Measurements from ENCODE around the gene HAVCR2. TPM values are rescaled to one million over a fixed set of nuclear protein-coding genes. Genes with fewer than 3 reads are reported as not detected.

HAVCR2 gene
- total and polyA plus RNA-seq, 3 donors from 2014 or later = 3.1 to 3.6 (median 3.2) TPM

DNA sequence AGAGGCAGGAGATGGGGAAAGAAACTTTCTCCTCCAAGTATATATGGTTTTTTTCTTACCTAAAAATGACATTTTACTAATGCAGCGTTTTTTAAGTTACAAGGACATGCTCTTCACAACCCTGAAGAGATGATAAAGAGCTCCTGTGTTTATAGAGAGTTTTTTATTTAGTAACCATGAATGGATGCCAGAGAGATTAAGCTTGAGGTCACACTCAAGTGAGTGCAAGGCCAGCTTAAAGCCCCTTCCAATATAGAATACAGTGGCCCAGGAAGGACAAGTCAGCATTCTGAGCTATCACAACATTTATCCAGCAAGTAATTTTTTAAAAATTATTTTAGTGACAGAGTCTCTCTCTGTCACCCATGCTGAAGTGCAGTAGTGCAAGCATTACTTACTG is 6.7 kb upstream of the HAVCR2 start:
- no peak for TF ChIP-seq POLR2A (IDR thresholded peaks at IDR 0.05)
- TF ChIP-seq, protein P1, sequence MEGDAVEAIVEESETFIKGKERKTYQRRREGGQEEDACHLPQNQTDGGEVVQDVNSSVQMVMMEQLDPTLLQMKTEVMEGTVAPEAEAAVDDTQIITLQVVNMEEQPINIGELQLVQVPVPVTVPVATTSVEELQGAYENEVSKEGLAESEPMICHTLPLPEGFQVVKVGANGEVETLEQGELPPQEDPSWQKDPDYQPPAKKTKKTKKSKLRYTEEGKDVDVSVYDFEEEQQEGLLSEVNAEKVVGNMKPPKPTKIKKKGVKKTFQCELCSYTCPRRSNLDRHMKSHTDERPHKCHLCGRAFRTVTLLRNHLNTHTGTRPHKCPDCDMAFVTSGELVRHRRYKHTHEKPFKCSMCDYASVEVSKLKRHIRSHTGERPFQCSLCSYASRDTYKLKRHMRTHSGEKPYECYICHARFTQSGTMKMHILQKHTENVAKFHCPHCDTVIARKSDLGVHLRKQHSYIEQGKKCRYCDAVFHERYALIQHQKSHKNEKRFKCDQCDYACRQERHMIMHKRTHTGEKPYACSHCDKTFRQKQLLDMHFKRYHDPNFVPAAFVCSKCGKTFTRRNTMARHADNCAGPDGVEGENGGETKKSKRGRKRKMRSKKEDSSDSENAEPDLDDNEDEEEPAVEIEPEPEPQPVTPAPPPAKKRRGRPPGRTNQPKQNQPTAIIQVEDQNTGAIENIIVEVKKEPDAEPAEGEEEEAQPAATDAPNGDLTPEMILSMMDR (IDR thresholded peaks at IDR 0.05) = no peak

DNA sequence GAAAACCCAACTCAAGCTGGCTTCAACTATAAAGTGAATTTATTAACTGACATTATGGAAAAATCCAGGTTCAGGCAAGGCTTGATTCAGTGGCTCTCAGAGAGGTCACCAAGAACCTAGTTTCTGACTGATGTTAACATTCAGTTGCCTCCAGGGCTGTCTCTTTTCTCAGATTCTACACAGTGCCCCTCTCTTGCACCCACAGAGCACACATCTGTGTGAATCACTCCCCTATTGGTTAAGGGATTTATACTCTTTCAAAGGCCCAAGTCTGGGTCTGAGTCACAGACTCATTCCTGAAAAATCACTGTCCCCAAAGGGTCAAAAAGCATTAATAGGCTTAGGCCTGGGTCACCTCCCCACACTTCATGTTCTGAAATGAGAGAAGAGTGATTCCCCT is 6.2 kb upstream of the HAVCR2 start:
- no peak overlapping the region for H3K27ac ChIP-seq
- no peaks in the 10 kb centered on the region for H3K4me1 ChIP-seq
- H3K9me3 ChIP-seq = no peaks in the 10 kb centered on the region
- H3K4me3 ChIP-seq = no peak overlapping the region
- TF ChIP-seq POLR2A (IDR thresholded peaks at IDR 0.05) = no peak
- TF ChIP-seq, protein P1 (IDR thresholded peaks at IDR 0.05) = no peak
- H3K36me3 ChIP-seq (ENCODE audit: low read depth, missing control alignments) = no peaks in the 10 kb centered on the region
- no peaks in the 10 kb centered on the region for H3K27me3 ChIP-seq
- no peak for DNase-seq
- intact Hi-C loops (cut with DNase I; ENCODE audit: low total_unique reads) = no loop called here

More for the DNA sequence above, 6.7 kb upstream of the HAVCR2 start:
- Histone ChIP-seq H3K27me3 (no peaks in the 10 kb centered on the region), H3K4me3 (no peak overlapping the region), H3K9me3 (no peaks in the 10 kb centered on the region), H3K27ac (no peak overlapping the region), H3K36me3 (ENCODE audit: low read depth, missing control alignments) (no peaks in the 10 kb centered on the region), H3K4me1 (no peaks in the 10 kb centered on the region)
- WGBS, 2 donors = 37 to 44% methylated on average over 1 of the region's 1 CpG
- intact Hi-C loops (cut with DNase I; ENCODE audit: low total_unique reads) = no loop called here
- DNase-seq = no peak

DNA sequence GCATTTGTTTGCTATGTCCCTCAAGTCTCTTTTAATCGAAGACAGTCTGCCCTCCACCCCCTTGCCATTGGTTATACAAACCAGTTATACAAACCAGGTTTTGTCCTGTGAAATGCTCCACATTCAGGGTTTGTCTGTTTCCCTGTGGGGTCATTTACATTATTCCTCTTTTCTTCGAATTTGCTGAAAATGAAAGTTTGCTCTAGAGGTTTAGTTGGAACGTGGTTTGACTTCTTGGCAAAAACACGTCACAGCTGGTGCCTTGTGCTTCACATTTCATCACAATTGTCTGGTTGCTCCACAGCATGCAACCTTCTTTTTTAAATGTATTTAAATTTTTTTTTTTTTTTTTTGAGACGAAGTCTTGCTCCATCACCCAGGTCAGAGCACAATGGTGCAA is 4.2 kb upstream of the HAVCR2 start:
- intact Hi-C loops (cut with DNase I; ENCODE audit: low total_unique reads) = no loop called here
- Histone ChIP-seq H3K9me3 (no peaks in the 10 kb centered on the region), H3K27ac (no peak overlapping the region), H3K27me3 (no peaks in the 10 kb centered on the region), H3K36me3 (ENCODE audit: low read depth, missing control alignments) (no peaks in the 10 kb centered on the region), H3K4me1 (no peaks in the 10 kb centered on the region), H3K4me3 (no peak overlapping the region)
- DNase-seq = peak; percentile 20
- TF ChIP-seq, protein P1 (IDR thresholded peaks at IDR 0.05) = no peak
- TF ChIP-seq POLR2A (IDR thresholded peaks at IDR 0.05) = no peak
- 60 to 61% methylated on average over 5 of the region's 5 CpGs for WGBS, 2 donors

DNA sequence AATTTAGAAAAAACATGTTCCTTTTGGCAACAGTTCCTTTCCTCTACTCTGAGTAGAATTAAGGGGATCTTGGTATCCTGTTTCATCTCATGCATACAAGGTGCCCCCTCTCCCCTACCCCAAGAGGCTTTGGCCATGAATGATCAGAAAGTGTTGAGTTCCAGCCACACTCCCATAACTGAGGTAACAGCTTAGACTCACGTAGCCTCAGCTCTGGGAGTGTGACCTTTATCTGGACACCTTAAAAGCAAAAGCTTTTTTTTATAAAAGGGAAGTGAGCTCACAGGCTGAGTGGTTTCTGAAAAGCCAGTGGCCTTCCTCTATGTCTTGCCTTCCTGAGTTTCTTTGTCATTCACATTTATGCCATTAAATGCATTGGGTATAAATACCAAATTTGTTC is 900 bp upstream of the HAVCR2 start:
- no peaks in the 10 kb centered on the region for H3K27me3 ChIP-seq
- no peak for DNase-seq
- no peak for TF ChIP-seq POLR2A (IDR thresholded peaks at IDR 0.05)
- TF ChIP-seq, protein P1 (IDR thresholded peaks at IDR 0.05) = no peak
- intact Hi-C loops (cut with DNase I; ENCODE audit: low total_unique reads) = no loop called here
- H3K4me3 ChIP-seq = no peak overlapping the region
- H3K36me3 ChIP-seq (ENCODE audit: low read depth, missing control alignments) = no peaks in the 10 kb centered on the region
- WGBS, 2 donors = 67 to 71% methylated on average over 1 of the region's 1 CpG
- no peaks in the 10 kb centered on the region for H3K4me1 ChIP-seq
- no peak overlapping the region for H3K27ac ChIP-seq
- H3K9me3 ChIP-seq = no peaks in the 10 kb centered on the region

DNA sequence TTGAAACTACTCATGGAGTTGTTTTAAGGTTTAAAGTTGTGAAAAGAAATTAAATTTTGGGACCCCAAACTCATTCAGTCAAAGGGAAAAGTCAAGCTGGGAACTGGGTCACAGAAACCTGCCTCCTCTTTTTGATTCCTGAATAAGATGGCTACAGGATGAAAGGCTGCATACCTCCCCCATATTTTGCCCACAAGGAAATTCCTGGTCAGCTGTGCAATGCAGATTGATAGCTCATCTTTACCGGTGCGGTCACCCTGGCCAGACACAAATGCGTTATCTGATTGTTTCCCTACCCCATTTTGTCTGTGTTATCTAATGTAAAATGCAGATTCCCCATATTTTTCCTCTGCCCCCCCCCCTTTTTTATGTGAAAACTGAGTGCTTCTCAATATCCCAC is 1.3 kb downstream of the HAVCR2 start:
- no peaks in the 10 kb centered on the region for H3K27me3 ChIP-seq
- no peak for TF ChIP-seq POLR2A (IDR thresholded peaks at IDR 0.05)
- H3K9me3 ChIP-seq = no peaks in the 10 kb centered on the region
- no peak overlapping the region for H3K4me3 ChIP-seq
- no peaks in the 10 kb centered on the region for H3K36me3 ChIP-seq (ENCODE audit: low read depth, missing control alignments)
- WGBS, 2 donors = 62 to 74% methylated on average over 3 of the region's 3 CpGs
- no peaks in the 10 kb centered on the region for H3K4me1 ChIP-seq
- H3K27ac ChIP-seq = no peak overlapping the region
- intact Hi-C loops (cut with DNase I; ENCODE audit: low total_unique reads) = no loop called here
- no peak for DNase-seq
